ENCODE data around the gene COX6A1. TPM values are rescaled to one million over a fixed set of nuclear protein-coding genes. Genes with fewer than 3 reads are reported as not detected.
"Not testable (repeated sequence)": the region's sequence is repeated elsewhere in the genome, so short reads cannot be mapped to it uniquely, and the experiment has no call there.

COX6A1 gene
- total RNA-seq, 1 donor from 2014 or later, result 413 TPM

GRCh38 chr12:120468325-120468820, 30.5 kb downstream of the COX6A1 start:
- peak; percentile 42 for DNase-seq (ENCODE audit: low read depth)

- no peak for DNase-seq (ENCODE audit: low read depth)
Observed at GRCh38 chr12:120468821-120469449, 31.0 kb downstream of the COX6A1 start.

GRCh38 chr12:120469450-120470149, 31.7 kb downstream of the COX6A1 start, which contains the start of gene SRSF9:
TSS of gene SRSF9 (minus strand) at chr12:120469748. CDS start at chr12:120469609, 139 bp downstream.
- DNase-seq (ENCODE audit: low read depth), result peak; percentile 90

GRCh38 chr12:120470150-120470784, 32.4 kb downstream of the COX6A1 start:
- DNase-seq (ENCODE audit: low read depth), result no peak

GRCh38 chr12:120472521-120472920, 34.6 kb downstream of the COX6A1 start:
- DNase-seq (ENCODE audit: low read depth), result no peak

GRCh38 chr12:120473807-120474615, 36.1 kb downstream of the COX6A1 start:
- DNase-seq (ENCODE audit: low read depth), result no peak

- peak; percentile 88 for DNase-seq (ENCODE audit: low read depth)
Observed at GRCh38 chr12:120474616-120474960, 36.7 kb downstream of the COX6A1 start.

- no peak for DNase-seq (ENCODE audit: low read depth)
Observed at GRCh38 chr12:120475643-120476042, 37.7 kb downstream of the COX6A1 start.

GRCh38 chr12:120479458-120479857, 41.5 kb downstream of the COX6A1 start:
- no peak for DNase-seq (ENCODE audit: low read depth)

GRCh38 chr12:120480211-120480610, 42.3 kb downstream of the COX6A1 start:
- DNase-seq (ENCODE audit: low read depth), result no peak

- DNase-seq (ENCODE audit: low read depth), result peak; percentile 40
Observed at GRCh38 chr12:120481022-120481767, 43.3 kb downstream of the COX6A1 start.

GRCh38 chr12:120483621-120484020, 45.7 kb downstream of the COX6A1 start:
- DNase-seq (ENCODE audit: low read depth), result no peak

- no peak for DNase-seq (ENCODE audit: low read depth)
Observed at GRCh38 chr12:120485961-120486881, 48.3 kb downstream of the COX6A1 start.

- DNase-seq (ENCODE audit: low read depth), result not testable (repeated sequence)
Observed at GRCh38 chr12:120487552-120487951, 49.6 kb downstream of the COX6A1 start.

- no peak for DNase-seq (ENCODE audit: low read depth)
Observed at GRCh38 chr12:120488057-120488640, 50.2 kb downstream of the COX6A1 start.

GRCh38 chr12:120489018-120489417, 51.1 kb downstream of the COX6A1 start:
- no peak for DNase-seq (ENCODE audit: low read depth)

GRCh38 chr12:120490325-120490724, 52.4 kb downstream of the COX6A1 start:
- no peak for DNase-seq (ENCODE audit: low read depth)

Data from renal cortical epithelial cell (primary cell).